HG03565 (cell line): Measurements from ENCODE around the gene UCP3.

Experiments
- ATAC-seq: cut with Tn5 transposase; IDR thresholded peaks from one replicate; pipeline ENCODE4 v1.9.1; 2021; ENCODE audit warnings: mild to moderate bottlenecking, moderate library complexity; ENCODE audit not compliant: unreplicated experiment

Gene UCP3, protein sequence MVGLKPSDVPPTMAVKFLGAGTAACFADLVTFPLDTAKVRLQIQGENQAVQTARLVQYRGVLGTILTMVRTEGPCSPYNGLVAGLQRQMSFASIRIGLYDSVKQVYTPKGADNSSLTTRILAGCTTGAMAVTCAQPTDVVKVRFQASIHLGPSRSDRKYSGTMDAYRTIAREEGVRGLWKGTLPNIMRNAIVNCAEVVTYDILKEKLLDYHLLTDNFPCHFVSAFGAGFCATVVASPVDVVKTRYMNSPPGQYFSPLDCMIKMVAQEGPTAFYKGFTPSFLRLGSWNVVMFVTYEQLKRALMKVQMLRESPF

DNA sequence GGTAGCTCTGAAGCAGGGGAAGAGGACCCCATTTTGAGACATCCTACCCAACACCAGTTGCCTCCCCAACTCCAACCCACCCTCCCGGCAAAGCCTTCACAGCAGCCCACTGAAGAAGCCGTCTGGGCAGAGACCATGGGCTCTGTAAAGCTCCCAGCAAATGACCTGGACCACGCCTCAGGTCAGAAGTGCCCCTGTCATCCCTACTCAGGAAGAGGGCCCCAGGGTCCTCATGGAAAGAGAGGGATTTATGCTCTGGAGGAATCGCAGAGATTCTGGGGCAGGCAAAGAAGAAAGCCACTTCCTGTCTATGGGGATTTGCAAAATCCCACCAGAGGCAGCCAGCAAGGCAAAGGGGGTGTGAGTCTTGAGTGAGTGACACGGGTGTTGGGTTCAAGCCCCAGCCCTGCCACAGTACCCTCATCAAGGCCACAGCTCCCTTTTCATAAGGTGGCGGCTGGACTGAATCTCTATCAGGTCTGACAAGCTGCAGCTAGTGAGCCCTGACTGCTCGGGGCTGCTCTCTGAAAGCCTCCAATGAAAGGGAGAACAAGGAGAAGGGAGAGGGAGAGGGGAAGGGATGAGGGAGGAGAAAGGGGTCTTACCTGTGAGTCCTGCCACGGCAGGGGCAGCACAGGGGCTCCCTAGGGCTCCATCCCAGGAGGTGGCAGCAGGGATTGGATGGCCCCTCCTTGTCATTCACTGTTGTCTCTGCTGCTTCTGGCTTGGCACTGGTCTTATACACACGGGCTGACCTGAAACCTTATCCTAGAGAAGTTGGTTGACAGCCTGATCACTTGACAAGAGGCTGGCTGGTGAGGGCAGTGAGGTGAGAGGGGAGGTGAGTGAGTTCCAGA lies at the start of gene UCP3:
TSS of gene UCP3 (minus strand) at position 713 of the 857 bp plus-strand sequence. CDS start 2,043 bp downstream, outside the sequence.
- ATAC-seq, result no peak

DNA sequence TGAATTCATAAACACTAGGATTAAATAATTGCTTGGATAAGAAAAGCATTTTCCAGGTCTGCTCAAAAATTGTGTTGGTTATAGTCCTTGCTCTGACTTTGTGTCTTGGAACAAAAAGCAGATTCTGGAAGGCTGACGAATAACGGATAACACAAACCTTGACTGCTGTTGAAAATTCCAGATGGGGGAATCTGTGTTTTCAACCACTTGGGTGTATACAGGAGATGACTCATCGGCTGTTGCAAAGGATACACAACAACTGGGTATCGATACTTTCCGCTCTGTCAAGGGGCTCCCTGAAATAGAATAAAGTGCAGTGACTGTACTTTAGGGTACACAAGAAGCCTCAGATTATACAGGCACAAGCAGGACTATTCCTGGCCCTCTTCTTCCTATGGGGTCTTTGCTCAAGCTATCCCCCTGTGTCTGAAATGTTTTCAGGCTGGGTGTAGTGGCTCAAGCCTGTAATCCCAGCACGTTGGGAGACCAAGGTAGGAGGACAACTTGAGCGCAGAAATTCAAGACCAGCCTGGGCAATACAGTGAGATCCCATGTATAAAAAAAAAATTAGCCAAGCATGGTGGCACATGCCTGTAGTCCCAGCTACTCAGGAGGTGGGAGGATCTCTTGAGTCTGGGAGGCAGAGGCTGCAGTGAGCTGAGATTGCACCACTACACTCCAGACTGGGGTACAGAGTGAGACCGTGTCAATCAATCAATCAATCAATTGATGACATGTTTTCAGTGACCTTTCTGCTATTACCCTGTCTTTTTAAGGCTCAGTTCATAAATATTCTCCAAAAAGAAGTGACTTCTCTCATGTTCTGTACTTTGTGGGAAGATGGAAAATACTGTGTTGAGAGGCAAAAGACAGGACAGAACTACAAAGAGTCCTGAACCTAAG lies 48.6 kb upstream of the UCP3 start:
- no peak for ATAC-seq

DNA sequence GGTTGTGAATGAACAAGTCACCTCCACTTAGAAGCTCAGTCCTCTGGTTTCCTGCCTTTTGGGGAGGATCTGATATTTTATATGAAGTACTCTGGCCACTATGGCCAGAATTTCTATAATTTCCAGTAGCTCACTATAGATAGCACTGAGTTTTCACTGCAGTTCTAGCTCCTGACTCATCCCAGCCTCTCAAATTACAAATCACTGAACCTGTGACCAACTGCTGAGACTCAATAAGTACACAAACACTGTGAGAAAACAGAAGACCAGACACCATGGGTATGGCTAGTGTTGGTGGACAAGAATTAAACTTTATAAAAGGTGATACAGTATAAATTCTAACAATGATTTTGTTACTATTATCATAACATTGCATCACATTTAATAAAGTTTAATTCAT lies 47.1 kb upstream of the UCP3 start:
- ATAC-seq, result no peak

DNA sequence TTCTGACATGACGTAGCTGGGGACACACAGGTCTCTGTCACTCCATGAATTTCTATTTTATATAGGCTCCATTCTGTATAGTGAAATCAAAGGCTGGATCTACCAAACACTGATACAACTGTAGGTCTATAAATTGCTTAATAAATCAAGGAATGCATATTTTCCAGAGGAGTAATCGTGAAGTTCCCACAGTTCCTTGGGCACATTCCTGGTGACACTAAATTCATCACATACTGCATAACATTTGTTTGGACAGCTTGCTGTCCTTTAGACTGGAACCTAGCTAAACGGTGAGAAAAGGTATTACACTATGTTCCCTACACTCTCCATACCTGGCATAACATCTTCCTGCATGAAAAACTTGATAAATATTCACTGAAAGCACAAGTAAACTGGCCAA lies 41.6 kb upstream of the UCP3 start:
- no peak for ATAC-seq

DNA sequence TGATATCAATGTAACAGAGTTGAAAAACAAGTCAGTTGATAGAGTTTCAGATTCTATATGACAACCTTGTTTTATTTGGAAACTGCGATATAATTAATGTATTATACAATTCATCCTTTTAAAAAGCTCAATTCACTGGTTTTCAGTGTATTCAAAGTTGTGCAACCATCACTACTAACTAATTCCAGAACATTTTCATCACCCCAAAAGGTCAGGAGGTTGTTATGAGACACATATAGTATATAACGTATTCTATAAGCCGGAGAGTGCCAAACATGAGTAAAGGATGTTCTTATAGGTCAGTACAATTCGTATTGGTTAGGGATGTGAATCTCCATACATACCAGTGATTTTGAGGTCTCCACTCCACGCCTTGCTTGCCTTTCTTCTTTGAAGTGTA lies 40.1 kb upstream of the UCP3 start:
- ATAC-seq, result no peak

DNA sequence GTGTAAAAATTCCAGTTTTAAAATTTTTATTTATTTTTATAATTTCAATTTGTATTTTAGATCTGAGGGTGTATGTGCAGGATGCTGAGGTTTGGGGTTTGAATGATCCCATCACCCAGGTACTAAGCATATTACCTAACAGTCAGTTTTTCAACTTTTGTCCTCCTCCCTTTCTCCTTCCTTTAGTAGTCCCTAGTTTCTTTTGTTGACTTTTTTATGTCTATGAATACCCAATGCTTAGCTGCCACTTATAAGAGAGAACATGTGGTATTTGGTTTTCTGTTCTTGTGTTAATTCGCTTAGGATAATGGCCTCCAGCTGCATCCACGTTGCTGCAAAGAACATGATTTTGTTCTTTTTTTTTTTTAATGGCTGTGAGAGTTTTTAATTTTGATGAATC lies 35.7 kb upstream of the UCP3 start:
- no peak for ATAC-seq

DNA sequence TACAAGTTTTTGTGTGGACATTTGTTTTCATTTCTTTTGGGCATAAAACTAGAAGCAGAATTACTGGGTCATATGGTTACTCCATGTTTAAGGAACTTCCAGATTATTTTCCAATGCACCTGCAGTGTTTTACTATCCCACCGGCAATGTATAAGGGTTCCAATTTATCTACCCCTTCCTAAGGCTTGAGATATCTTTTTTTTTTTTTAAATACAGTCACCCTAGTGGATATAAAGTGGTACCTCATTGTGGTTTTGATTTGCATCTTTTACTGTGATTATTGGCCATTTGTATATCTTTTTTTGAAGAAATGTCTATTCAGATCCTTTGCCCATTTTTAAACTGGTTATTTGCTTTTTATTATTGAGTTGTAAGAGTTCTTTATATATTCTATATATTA lies 34.6 kb upstream of the UCP3 start:
- ATAC-seq, result no peak

DNA sequence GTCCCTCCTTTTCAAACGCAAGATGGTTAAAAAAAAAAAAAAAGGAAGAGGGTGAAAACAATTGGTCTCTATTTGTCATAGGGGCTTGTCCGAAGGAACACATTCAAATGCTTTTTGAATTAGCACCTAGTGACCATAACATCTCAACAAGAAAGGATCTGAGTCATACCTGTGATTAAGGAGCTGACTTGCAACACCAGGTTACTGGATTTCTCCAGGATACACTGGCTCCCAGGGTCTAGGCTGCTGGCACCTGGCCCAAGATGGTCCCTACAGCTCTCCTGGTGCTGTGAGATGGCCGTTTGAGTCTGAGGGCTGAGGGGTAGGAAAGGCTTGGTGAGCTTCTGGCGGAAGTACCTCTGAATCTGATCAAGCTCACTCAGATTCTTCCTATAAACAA lies 28.4 kb upstream of the UCP3 start:
- ATAC-seq, result no peak

DNA sequence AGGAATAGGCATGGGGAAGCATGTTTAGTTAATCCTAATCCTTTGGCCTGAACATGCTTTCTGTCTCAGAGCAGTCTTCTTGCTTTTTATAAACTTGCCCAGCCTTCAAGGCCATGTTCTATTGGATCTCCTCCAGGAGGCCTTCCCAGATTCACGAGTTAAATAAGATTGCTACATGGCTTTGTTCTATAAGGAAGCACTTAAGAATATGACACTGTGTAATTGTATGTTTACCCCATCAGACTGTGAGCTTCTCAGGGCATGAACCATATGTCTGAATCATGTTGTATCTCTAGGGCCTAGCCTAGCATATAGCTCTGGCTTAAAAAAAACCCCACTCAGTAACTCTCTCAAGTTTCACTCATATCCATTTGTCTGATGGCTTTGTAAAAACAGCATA lies 26.4 kb upstream of the UCP3 start:
- ATAC-seq, result no peak

DNA sequence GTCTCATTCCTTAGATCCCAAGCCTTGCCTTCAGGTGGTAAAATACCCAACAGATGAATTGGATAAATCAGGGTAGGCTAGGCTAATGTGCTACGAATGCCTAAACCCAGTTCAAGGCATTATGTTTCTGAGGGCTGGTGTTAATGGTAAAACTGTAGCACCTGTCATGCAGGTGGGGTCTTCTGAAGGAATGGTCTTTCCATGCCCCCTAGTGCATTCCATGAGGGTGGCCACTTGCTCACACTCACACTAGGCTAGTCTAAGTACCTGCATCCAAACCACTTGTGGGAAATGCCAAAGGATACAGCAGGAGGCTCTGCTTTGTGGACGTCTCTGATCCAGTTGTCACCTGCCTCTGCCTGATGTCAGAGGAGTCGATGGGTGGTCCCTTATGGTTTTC lies 24.2 kb upstream of the UCP3 start:
- no peak for ATAC-seq

DNA sequence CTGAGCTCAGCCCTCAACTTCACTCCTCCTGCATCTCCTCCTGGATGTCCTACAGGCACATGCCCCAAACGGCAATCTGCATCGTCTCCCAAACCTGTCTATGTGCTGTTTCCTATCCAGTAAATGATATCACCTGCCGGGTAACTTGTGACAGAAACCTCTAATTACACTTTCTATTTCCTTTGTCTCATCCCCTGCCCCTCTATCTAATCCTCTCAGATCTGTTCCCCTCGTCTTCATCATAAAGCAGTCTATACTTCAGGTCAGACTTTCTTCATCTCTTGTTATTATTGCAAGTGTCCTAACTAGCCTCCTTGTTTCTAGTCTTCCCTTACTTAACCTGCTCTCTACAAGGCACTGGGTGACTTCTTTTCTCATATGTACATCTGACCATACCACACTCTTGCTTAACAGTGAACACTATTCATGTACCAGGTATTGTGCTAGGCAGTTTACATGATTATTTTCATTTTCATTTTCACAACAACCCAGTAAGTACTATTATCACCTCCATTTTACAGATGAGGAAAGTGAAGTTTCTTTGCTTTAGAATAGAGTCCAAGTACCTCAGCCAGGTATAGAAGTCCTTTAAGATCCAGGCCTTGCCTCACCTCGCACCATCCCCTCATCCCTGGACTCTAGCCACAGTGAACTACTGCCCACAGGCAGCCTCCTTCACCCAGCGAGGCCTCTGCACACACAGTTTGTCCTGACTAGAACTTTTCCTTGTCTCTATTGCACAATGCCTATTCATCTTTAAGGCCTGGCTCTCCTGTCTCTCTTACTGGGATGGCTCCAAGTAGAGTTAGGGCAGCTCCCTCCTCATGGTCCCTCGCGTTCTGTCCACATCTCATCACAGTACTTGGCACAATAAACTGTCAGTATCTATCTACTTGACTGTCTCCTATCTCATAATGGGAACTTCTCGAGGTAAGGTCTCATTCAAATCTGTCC lies 22.1 kb upstream of the UCP3 start:
- ATAC-seq, result no peak

DNA sequence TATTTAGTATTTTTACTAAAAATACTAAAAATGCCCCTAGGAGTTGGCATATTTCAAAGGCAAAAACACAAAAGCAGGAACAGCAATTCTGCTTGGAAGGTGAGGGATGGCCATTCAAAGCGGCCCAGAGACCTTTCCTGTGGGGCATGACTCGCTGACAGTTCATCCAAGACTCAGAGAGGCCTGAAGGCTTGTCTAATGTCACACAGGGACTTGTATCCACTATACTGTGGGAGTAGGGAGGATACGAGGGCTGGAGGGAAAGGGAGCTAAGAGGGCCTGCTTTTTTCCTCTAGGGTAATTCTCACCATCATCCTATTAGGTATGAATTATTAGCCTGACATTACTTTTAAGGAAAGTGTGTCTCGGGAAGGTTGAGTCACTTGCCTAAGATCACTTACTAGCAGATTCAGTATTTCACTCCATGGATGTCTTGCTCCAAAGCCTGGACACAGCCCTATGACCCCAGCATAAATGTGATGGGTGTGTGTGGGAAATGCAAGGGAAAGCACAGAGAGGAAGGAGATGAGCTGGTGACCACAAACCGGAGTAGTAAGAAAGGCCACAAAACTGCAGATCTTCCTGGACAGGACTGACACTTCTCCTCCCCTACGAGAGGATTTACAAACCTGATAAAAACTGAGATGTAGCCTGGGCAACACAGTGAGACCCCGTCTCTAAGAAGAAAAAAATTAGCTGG lies 16.7 kb upstream of the UCP3 start:
- ATAC-seq, result no peak

DNA sequence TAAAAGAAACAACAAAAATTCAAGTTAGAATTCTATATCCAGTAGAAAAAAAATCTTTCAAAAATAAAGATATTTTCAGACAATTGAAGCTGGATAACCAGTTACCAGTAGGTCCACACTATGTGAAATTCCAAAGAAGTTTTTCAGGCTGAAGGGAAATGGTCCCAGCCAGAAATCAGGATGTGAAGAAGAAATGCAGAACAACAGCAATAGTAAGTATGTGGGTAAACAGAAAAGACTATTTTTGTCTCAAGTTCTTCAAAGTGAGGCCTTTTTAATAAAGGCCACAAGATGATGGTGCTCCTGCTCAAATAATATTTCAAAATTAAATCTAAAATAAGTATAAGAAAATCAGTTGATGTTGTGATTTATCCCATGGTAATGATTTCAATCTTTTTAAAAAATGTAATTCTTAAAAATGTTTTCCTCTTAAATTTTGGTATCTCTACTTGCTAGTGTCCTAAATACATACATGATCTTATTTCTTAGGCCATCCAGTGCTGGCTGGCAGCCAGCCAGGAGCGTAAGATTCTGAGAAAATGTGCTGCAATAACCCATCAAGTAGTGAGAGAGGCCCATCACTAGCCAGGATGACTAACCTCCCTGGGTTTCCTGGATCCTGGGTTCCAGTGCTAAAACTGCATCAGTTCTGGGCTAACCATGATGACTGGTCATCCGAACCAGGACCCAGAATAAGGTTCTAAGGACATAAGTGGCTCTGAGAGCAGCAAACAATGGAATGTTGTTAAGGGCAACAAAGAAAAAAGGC lies 15.6 kb upstream of the UCP3 start:
- no peak for ATAC-seq

DNA sequence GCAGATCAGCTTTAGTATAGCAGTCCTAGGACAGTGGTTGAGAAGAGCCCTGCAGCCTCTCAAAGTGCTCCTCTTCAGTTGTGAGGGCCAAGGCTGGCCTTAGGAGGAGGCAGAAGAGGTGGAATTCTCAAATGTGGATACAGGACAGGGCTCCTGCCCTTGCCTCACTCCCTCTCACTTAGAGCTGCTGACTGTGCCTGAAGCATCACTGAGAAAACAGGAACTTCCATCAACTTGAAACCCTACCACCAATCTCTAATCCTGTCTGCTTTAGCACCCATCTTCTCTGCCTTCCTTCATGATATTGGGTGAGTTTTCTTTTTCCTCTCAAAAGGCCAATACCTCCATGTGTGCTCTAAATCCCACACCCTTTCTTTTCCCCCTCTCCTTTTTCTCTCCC lies 14.4 kb upstream of the UCP3 start:
- no peak for ATAC-seq

DNA sequence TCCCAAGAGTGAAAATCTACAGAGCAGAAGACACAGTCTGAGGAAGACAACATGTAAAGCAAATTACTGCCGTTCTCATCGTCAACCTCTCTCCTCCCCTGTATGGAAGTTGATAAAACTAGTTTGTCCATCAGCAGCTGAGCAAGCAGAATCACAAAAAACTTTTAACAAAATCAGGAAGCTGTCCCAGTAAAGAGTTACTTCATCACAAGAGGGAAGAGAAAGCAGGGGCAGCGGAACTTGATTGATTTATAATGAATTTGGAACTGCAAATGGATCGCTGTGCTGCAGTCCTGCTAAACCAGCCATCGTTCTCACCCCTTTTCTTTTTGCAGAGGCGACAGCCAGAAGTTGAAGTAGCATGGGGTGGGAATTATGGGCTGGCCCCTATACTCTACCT lies 13.7 kb upstream of the UCP3 start:
- ATAC-seq, result no peak

DNA sequence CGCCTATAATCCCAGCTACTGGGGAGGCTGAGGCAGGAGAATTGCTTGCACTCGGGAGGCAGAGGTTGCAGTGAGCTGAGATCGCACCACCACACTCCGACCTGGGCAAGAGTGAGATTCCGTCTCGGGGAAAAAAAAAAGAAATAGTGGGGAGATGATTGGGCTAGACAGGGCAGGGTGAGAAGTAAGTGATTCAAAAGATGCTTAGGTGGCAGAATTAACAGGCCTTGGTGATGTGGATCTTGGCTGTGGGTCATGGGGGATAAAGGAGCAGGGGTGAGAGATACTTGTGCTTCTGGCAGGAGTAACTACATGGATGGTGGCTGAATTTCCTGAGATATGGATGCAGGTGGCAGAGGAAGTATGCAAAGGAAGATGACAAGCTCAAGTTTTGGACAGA lies 13.1 kb upstream of the UCP3 start:
- ATAC-seq, result no peak

DNA sequence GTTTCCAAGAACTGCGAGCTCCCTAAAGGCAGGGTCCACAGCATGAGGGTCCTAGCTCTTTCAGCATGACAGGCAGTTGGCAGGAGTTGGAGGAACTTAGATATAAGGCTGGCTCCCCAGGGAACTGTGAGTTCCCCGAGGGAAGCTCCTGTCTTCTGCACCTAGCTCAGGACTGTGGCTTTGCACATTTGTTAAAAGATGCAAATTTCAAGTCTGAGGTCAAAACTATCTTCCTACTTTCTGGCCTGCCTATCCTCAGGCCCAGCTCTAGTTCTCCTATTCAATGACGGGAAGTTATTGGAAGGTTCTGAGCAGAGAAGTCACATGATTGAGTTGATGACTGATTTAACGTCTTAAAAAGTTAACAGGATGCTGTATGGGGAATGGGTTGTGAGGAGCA lies 11.7 kb upstream of the UCP3 start:
- ATAC-seq, result no peak

DNA sequence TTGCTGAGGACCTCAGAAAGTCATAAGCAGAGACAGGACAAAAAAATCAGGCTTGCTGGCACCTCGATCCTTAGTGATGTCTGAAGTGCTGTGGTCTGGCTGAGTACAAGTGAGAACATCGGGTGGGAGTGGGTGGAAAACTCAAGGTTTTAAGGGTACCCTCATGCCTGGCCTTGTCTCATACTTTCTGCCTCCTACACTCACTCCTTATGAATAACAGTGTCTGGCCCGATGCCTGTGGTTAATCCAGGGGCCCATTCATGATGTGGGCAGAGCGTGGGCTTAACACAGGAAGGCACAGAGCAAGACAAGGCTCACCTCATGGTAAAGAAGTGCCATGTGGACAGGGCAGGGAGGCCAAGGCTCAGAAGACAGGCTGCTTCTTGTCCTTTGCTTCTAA lies 11.0 kb upstream of the UCP3 start:
- ATAC-seq, result no peak
